Endodermal cell (in vitro differentiated cells): Measurements from ENCODE around the gene WDR77. TPM values are rescaled to one million over a fixed set of nuclear protein-coding genes. Genes with fewer than 3 reads are reported as not detected.

Experiments used
- DNase-seq: peaks from one replicate; pipeline ENCODE4 v3.0.0-alpha.2; 2017
- H3K27ac ChIP-seq: 2 replicates; pipeline ENCODE4 v1.5.1; 2013; ENCODE audit warnings: mild to moderate bottlenecking, low read depth, low read length, moderate library complexity
- H3K27me3 ChIP-seq: 2 replicates; pipeline ENCODE4 v1.6.1; 2013; ENCODE audit warnings: mild to moderate bottlenecking, low read length, moderate library complexity; ENCODE audit not compliant: insufficient read depth, control insufficient read depth, poor library complexity, severe bottlenecking
- H3K36me3 ChIP-seq: 2 replicates; pipeline ENCODE4 v1.7.0; 2013; ENCODE audit warnings: mild to moderate bottlenecking, low read length, moderate library complexity; ENCODE audit not compliant: control insufficient read depth, insufficient read depth
- H3K4me1 ChIP-seq: one replicate; pipeline ENCODE4 v1.7.0; 2013; ENCODE audit warnings: low read length; ENCODE audit not compliant: control insufficient read depth, insufficient read depth
- H3K4me3 ChIP-seq: 2 replicates; pipeline ENCODE4 v1.5.1; 2013; ENCODE audit warnings: mild to moderate bottlenecking, low read length, moderate library complexity
- H3K9ac ChIP-seq: 2 replicates; pipeline ENCODE4 v1.6.1; 2013; ENCODE audit warnings: mild to moderate bottlenecking, low read length, moderate library complexity; ENCODE audit not compliant: poor library complexity, severe bottlenecking; ENCODE audit errors: extremely low read depth
- H3K9me3 ChIP-seq: 2 replicates; pipeline ENCODE4 v1.6.1; 2013; ENCODE audit warnings: mild to moderate bottlenecking, low read length, moderate library complexity; ENCODE audit not compliant: control insufficient read depth
- H3K27ac Mint-ChIP-seq: 2 replicates; pipeline ENCODE4 v1.8.0; 2020; ENCODE audit warnings: mixed read lengths
- H3K27me3 Mint-ChIP-seq: 2 replicates; pipeline ENCODE4 v1.8.0; 2021; ENCODE audit warnings: mild to moderate bottlenecking, mixed read lengths; ENCODE audit not compliant: insufficient read depth
- H3K36me3 Mint-ChIP-seq: 2 replicates; pipeline ENCODE4 v1.8.0; 2020; ENCODE audit warnings: low read depth, mixed read lengths
- H3K4me1 Mint-ChIP-seq: 2 replicates; pipeline ENCODE4 v1.8.0; 2020; ENCODE audit warnings: mixed read lengths
- H3K4me3 Mint-ChIP-seq: 2 replicates; pipeline ENCODE4 v1.8.0; 2020; ENCODE audit warnings: mild to moderate bottlenecking, moderate library complexity, mixed read lengths
- H3K9me3 Mint-ChIP-seq: 2 replicates; pipeline ENCODE4 v1.8.0; 2020; ENCODE audit warnings: mild to moderate bottlenecking, mixed read lengths
- CTCF ChIP-seq: fragments of 200-600 bp; sonication (generic); conservative IDR thresholded peaks from 2 replicates; pipeline ENCODE4 v1.5.0; 2021; ENCODE audit warnings: antibody characterized with exemption, mild to moderate bottlenecking
- WGBS, 2 experiments: methylation state at CpG; one replicate each; pipeline versions ENCODE4 v1.1.5 to v1.1.7; 2013; ENCODE audit warnings: missing lambda C conversion rate in 2 of 2, mixed read lengths in 1 of 2; ENCODE audit not compliant: insufficient coverage in 1 of 2, insufficient read length in 1 of 2; 5-methylcytosine and 5-hydroxymethylcytosine counted together
- total RNA-seq, 2 donors: library from RNA; stranded (reverse); fragmentation: NEBNext Ultra II Directional in 1 of 2; extraction: Animal tissue kit (Norgen Biotek cat#: 25700) in 1 of 2; gene quantifications; 2 replicates in 1 of 2; 3 replicates in 1 of 2; pipeline ENCODE4 v1.2.1, GENCODE V29; 2021

The WDR77 gene
- total RNA-seq, 2 donors from 2014 or later = 60.4 to 68.4 TPM

- H3K27ac ChIP-seq = no peak overlapping the region
- H3K36me3 ChIP-seq = no peaks in the 10 kb centered on the region
- no peak for DNase-seq
- H3K4me3 ChIP-seq = no peak overlapping the region
- no peak for TF ChIP-seq CTCF
- no peaks in the 10 kb centered on the region for H3K4me1 Mint-ChIP-seq
- H3K4me3 Mint-ChIP-seq = no peak overlapping the region
- no peak overlapping the region for H3K9ac ChIP-seq
- H3K27ac Mint-ChIP-seq = no peak overlapping the region
- H3K9me3 Mint-ChIP-seq = no peaks in the 10 kb centered on the region
- H3K4me1 ChIP-seq = no peaks in the 10 kb centered on the region
- H3K27me3 Mint-ChIP-seq = no peaks in the 10 kb centered on the region
- no peaks in the 10 kb centered on the region for H3K36me3 Mint-ChIP-seq
- H3K9me3 ChIP-seq = no peaks in the 10 kb centered on the region
- H3K27me3 ChIP-seq = no peaks in the 10 kb centered on the region
Measured at GRCh38 chr1:111476214-111476613, 27.2 kb upstream of the WDR77 start.

- H3K27me3 Mint-ChIP-seq = no peaks in the 10 kb centered on the region
- H3K27ac Mint-ChIP-seq = no peak overlapping the region
- TF ChIP-seq CTCF = no peak
Measured at GRCh38 chr1:111475701-111476100, 26.6 kb upstream of the WDR77 start.

GRCh38 chr1:111474521-111474920, 25.5 kb upstream of the WDR77 start:
- H3K9me3 ChIP-seq = no peaks in the 10 kb centered on the region
- no peak for TF ChIP-seq CTCF
- no peak overlapping the region for H3K27ac ChIP-seq
- H3K9me3 Mint-ChIP-seq = no peaks in the 10 kb centered on the region
- 87 to 100% methylated on average over 2 to 4 of the region's 4 CpGs for WGBS, 2 experiments
- H3K36me3 Mint-ChIP-seq = no peaks in the 10 kb centered on the region
- no peak for DNase-seq
- no peaks in the 10 kb centered on the region for H3K36me3 ChIP-seq
- no peaks in the 10 kb centered on the region for H3K4me1 ChIP-seq
- H3K27me3 Mint-ChIP-seq = no peaks in the 10 kb centered on the region
- H3K27ac Mint-ChIP-seq = no peak overlapping the region
- no peak overlapping the region for H3K4me3 Mint-ChIP-seq
- H3K4me3 ChIP-seq = no peak overlapping the region
- H3K9ac ChIP-seq = no peak overlapping the region
- H3K27me3 ChIP-seq = no peaks in the 10 kb centered on the region
- no peaks in the 10 kb centered on the region for H3K4me1 Mint-ChIP-seq

More at GRCh38 chr1:111475701-111476100, 26.6 kb upstream of the WDR77 start:
- Histone ChIP-seq H3K27ac (no peak overlapping the region), H3K9me3 (no peaks in the 10 kb centered on the region), H3K36me3 (no peaks in the 10 kb centered on the region), H3K4me1 (no peaks in the 10 kb centered on the region), H3K9ac (no peak overlapping the region), H3K27me3 (no peaks in the 10 kb centered on the region), H3K4me3 (no peak overlapping the region)
- no peaks in the 10 kb centered on the region for H3K4me1 Mint-ChIP-seq
- no peak overlapping the region for H3K4me3 Mint-ChIP-seq
- no peak for DNase-seq
- WGBS, 2 experiments = 93 to 100% methylated on average over 2 to 5 of the region's 5 CpGs
- H3K36me3 Mint-ChIP-seq = no peaks in the 10 kb centered on the region
- H3K9me3 Mint-ChIP-seq = no peaks in the 10 kb centered on the region
